SK-N-SH treated with all-trans-retinoic acid at 6 μM for 48 hours (cell line): ENCODE results near the gene ADAMTS2.

Experiments used
- ATAC-seq: fragments of 200-7000 bp; cut with Tn5 transposase; 3 replicates; pipeline ENCODE4 v1.9.1; 2020; ENCODE audit warnings: mild to moderate bottlenecking, moderate library complexity
- ARNTL ChIP-seq: fragments of 450-650 bp; formaldehyde crosslinking; IDR thresholded peaks from 2 replicates; pipeline ENCODE4 v1.5.0; 2020; ENCODE audit warnings: low read depth, mild to moderate bottlenecking, moderate library complexity, borderline replicate concordance
- BACH2 ChIP-seq: fragments of 250-450 bp; sonication (Bioruptor Pico); IDR thresholded peaks from 2 replicates; pipeline ENCODE4 v1.9.0; 2021; ENCODE audit warnings: mild to moderate bottlenecking, borderline replicate concordance
- CSDC2 ChIP-seq: fragments of 250-450 bp; sonication (Bioruptor Pico); IDR thresholded peaks from 2 replicates; pipeline ENCODE4 v1.5.0; 2020; ENCODE audit warnings: mild to moderate bottlenecking, moderate library complexity
- CSRNP3 ChIP-seq: fragments of 250-450 bp; sonication (Bioruptor Pico); IDR thresholded peaks from 2 replicates; pipeline ENCODE4 v1.5.1; 2021; ENCODE audit warnings: mild to moderate bottlenecking, moderate library complexity
- ESRRG ChIP-seq: fragments of 250-450 bp; sonication (Bioruptor Pico); IDR thresholded peaks from 2 replicates; pipeline ENCODE4 v1.6.1; 2021; ENCODE audit warnings: mild to moderate bottlenecking
- GLIS3 ChIP-seq: fragments of 250-450 bp; sonication (Bioruptor Pico); IDR thresholded peaks from 2 replicates; pipeline ENCODE4 v1.5.0; 2020; ENCODE audit warnings: mild to moderate bottlenecking, moderate library complexity
- ISL1 ChIP-seq: fragments of 250-450 bp; sonication (Bioruptor Pico); IDR thresholded peaks from 2 replicates; pipeline ENCODE4 v2.1.2; 2022; ENCODE audit warnings: mild to moderate bottlenecking, moderate library complexity
- OSR1 ChIP-seq: fragments of 250-450 bp; sonication (Bioruptor Pico); IDR thresholded peaks from 2 replicates; pipeline ENCODE4 v1.8.0; 2022; ENCODE audit warnings: moderate library complexity, mild to moderate bottlenecking, inconsistent platforms
- POU6F1 ChIP-seq: fragments of 250-450 bp; sonication (Bioruptor Pico); IDR thresholded peaks from 2 replicates; pipeline ENCODE4 v1.8.0; 2021; ENCODE audit warnings: low read depth, mild to moderate bottlenecking, moderate library complexity, borderline replicate concordance
- PPARA ChIP-seq: fragments of 250-450 bp; sonication (Bioruptor Pico); IDR thresholded peaks from 2 replicates; pipeline ENCODE4 v1.5.0; 2020; ENCODE audit warnings: mild to moderate bottlenecking, borderline replicate concordance
- RARB ChIP-seq: fragments of 250-450 bp; sonication (Bioruptor Pico); IDR thresholded peaks from 2 replicates; pipeline ENCODE4 v1.8.0; 2021; ENCODE audit warnings: mild to moderate bottlenecking, moderate library complexity
- SNAI2 ChIP-seq: fragments of 250-450 bp; sonication (Bioruptor Pico); IDR thresholded peaks from 2 replicates; pipeline ENCODE4 v1.5.0; 2020; ENCODE audit warnings: mild to moderate bottlenecking, moderate library complexity
- TOX ChIP-seq: fragments of 250-450 bp; sonication (Bioruptor Pico); IDR thresholded peaks from 2 replicates; pipeline ENCODE4 v1.8.0; 2021; ENCODE audit warnings: mild to moderate bottlenecking, moderate library complexity, borderline replicate concordance
- ZC3H10 ChIP-seq: fragments of 250-450 bp; sonication (Bioruptor Pico); IDR thresholded peaks from 2 replicates; pipeline ENCODE4 v1.5.1; 2021; ENCODE audit warnings: mild to moderate bottlenecking, moderate library complexity
- ZFP3 ChIP-seq: fragments of 250-450 bp; sonication (Bioruptor Pico); IDR thresholded peaks from 2 replicates; pipeline ENCODE4 v1.5.0; 2020; ENCODE audit warnings: mild to moderate bottlenecking, moderate library complexity
- ZNF565 ChIP-seq: fragments of 450-650 bp; formaldehyde crosslinking; conservative IDR thresholded peaks from 2 replicates; pipeline ENCODE4 v1.5.0; 2020; ENCODE audit warnings: low read depth, mild to moderate bottlenecking, moderate library complexity
- ZNF70 ChIP-seq: fragments of 450-650 bp; formaldehyde crosslinking; IDR thresholded peaks from 2 replicates; pipeline ENCODE4 v1.5.0; 2020; ENCODE audit warnings: mild to moderate bottlenecking, moderate library complexity
- ZNF8 ChIP-seq: fragments of 450-650 bp; formaldehyde crosslinking; IDR thresholded peaks from 2 replicates; pipeline ENCODE4 v1.5.0; 2020; ENCODE audit warnings: mild to moderate bottlenecking, moderate library complexity
- TF ChIP-seq, protein P1 (sequence below): fragments of 250-450 bp; sonication (Bioruptor Pico); IDR thresholded peaks from 2 replicates; pipeline ENCODE4 v1.5.1; 2020; ENCODE audit warnings: low read depth, mild to moderate bottlenecking, moderate library complexity
- TF ChIP-seq, protein P2 (sequence below): fragments of 250-450 bp; sonication (Bioruptor Pico); IDR thresholded peaks from 2 replicates; pipeline ENCODE4 v1.5.0; 2020; ENCODE audit warnings: mild to moderate bottlenecking, moderate library complexity

The ADAMTS2 gene

DNA sequence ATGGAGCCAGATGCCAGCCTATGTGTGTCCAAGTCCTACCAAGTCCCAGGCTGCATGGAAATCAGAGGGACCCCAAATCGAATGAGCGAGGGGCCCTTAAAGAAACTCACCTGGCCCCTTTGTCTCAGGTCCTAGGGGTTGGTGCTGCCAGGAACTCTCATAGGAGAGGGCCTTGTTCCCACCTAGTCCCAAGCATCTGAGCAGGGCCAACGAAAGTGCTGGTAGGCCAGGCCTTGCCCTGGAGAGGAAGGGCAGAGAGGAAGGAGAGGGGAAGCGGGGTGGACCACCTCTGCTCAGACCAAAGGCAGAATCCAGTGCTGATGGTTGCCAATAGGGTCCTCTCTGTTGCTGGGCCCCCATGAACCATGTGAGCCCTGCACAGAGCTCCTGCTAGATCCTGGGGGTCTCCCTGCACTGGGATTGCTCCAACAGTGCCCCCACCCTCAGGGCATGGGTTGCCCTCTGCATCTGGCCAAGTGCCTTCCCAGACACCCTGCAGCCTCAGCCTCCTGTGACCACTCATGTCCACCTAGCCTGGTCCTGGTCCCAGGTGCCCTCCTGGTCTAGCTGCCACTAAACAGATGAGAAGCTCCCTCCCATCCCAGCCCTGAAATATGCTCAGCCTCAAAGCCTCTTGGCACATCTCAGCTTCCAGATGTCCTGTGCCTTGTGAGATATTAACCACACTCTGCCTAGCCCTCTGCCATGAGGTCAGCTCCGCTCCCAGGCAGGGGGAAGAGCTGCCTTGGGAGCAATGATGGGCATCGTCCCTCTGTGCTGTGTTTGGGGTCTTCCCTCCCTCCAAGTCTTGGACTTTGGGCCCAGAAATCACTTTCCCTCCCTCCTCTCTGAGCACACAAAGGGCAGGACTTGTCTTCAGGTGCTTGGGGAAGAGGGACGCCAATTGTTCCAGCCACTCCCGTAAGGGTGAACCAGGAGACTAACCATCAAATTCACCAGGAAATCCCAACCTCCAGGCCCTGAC is 109.6 kb downstream of the ADAMTS2 start:
- ATAC-seq = no peak
- TF ChIP-seq SNAI2 (CRISPR knock-in tag) (no peak), ISL1 (no peak), GLIS3 (CRISPR knock-in tag) (no peak), CSDC2 (no peak), RARB (CRISPR knock-in tag) (no peak), TOX (CRISPR knock-in tag) (no peak), ZC3H10 (CRISPR knock-in tag) (no peak), ZNF565 (CRISPR knock-in tag) (no peak), BACH2 (CRISPR knock-in tag) (no peak), ZFP3 (no peak)
- TF ChIP-seq, protein P1, sequence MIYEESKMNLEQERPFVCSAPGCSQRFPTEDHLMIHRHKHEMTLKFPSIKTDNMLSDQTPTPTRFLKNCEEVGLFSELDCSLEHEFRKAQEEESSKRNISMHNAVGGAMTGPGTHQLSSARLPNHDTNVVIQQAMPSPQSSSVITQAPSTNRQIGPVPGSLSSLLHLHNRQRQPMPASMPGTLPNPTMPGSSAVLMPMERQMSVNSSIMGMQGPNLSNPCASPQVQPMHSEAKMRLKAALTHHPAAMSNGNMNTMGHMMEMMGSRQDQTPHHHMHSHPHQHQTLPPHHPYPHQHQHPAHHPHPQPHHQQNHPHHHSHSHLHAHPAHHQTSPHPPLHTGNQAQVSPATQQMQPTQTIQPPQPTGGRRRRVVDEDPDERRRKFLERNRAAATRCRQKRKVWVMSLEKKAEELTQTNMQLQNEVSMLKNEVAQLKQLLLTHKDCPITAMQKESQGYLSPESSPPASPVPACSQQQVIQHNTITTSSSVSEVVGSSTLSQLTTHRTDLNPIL = no peak

DNA sequence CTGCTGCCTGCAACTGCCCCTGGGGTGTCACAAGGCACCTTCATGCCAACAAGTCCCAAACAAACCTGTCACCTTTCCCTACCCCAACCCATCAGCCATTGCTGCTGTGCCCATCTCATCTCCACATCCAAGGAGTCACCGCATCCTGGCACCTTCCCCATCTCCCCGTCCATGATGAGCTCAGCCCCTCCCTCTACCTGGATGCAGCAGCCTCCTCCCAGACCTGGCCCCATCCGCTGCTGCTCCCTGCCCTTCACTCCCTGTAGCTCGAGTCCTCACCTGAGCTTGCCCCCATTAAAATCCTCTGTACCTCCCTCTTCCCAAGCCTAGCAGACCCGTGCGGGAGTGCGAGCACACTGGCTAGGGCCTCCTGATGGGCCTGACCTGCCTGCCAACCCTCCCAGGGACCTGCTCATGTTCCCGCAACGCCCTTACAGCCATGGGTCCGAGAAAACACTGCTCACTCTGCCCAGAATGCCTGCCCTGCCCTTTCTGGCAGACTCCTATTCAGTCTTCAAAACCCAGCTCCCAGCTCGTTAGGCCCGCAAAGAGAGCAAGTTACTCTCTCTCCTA is 110.6 kb downstream of the ADAMTS2 start:
- TF ChIP-seq SNAI2 (CRISPR knock-in tag) = no peak
- no peak for TF ChIP-seq RARB (CRISPR knock-in tag)
- TF ChIP-seq ZC3H10 (CRISPR knock-in tag) = no peak
- no peak for TF ChIP-seq PPARA (CRISPR knock-in tag)
- TF ChIP-seq OSR1 (CRISPR knock-in tag) = no peak
- TF ChIP-seq ZFP3 = no peak
- TF ChIP-seq CSDC2 = no peak
- TF ChIP-seq GLIS3 (CRISPR knock-in tag) = no peak
- TF ChIP-seq ISL1 = no peak
- no peak for TF ChIP-seq TOX (CRISPR knock-in tag)
- no peak for TF ChIP-seq ZNF565 (CRISPR knock-in tag)
- TF ChIP-seq, protein P1 = no peak
- no peak for TF ChIP-seq ZNF8
- TF ChIP-seq CSRNP3 (CRISPR knock-in tag) = no peak
- TF ChIP-seq POU6F1 (CRISPR knock-in tag) = no peak
- no peak for TF ChIP-seq ARNTL (CRISPR knock-in tag)
- no peak for TF ChIP-seq BACH2 (CRISPR knock-in tag)
- no peak for ATAC-seq

DNA sequence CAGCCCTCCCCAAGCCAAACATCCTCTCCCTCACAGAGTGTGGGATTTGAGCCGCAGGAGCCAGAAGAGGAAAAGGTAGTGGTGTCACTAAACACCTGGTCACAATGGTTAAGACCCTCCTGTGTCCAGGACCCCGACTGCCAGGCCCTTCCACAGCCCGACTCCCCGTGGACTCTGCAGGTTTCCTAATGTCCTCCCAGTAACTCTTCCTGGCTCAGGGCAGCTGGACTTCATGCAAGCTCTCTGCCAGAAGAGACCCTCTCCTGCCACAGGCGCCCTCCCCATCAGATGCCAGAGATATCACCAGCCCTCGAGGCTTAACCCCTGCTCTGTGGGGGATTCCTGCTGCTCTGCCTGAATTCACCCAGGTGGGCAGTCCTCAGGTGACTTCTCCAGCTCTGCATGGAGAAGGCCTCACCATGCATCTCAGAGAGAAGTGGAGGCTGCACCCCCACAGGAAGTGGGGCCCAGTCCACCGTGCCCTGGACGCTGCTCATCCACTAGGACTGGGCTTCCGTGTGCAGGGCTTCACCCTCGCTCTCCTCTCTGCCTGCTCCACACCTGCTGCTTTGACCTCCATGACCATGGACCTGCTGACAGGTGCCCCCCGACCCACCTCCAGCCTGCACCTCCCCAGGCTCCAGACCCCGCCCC is 111.2 kb downstream of the ADAMTS2 start:
- ATAC-seq = no peak

More for the DNA sequence above, 111.2 kb downstream of the ADAMTS2 start:
- TF ChIP-seq ARNTL (CRISPR knock-in tag) (no peak), ZNF70 (CRISPR knock-in tag) (no peak), ZFP3 (no peak), POU6F1 (CRISPR knock-in tag) (no peak), ISL1 (no peak), BACH2 (CRISPR knock-in tag) (no peak), CSDC2 (no peak), ESRRG (no peak), CSRNP3 (CRISPR knock-in tag) (no peak)
- TF ChIP-seq, protein P2, sequence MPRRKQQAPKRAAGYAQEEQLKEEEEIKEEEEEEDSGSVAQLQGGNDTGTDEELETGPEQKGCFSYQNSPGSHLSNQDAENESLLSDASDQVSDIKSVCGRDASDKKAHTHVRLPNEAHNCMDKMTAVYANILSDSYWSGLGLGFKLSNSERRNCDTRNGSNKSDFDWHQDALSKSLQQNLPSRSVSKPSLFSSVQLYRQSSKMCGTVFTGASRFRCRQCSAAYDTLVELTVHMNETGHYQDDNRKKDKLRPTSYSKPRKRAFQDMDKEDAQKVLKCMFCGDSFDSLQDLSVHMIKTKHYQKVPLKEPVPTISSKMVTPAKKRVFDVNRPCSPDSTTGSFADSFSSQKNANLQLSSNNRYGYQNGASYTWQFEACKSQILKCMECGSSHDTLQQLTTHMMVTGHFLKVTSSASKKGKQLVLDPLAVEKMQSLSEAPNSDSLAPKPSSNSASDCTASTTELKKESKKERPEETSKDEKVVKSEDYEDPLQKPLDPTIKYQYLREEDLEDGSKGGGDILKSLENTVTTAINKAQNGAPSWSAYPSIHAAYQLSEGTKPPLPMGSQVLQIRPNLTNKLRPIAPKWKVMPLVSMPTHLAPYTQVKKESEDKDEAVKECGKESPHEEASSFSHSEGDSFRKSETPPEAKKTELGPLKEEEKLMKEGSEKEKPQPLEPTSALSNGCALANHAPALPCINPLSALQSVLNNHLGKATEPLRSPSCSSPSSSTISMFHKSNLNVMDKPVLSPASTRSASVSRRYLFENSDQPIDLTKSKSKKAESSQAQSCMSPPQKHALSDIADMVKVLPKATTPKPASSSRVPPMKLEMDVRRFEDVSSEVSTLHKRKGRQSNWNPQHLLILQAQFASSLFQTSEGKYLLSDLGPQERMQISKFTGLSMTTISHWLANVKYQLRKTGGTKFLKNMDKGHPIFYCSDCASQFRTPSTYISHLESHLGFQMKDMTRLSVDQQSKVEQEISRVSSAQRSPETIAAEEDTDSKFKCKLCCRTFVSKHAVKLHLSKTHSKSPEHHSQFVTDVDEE (CRISPR knock-in tag) = no peak
